K562 (cell line): ENCODE measurements around the gene C1orf116. TPM values are rescaled to one million over a fixed set of nuclear protein-coding genes. Genes with fewer than 3 reads are reported as not detected.
A peak's percentile ranks its signal among the peaks of the same experiment; 100 is the strongest.

Experiments used
- ATF1 ChIP-seq, 2 experiments: fragments of 450-650 bp in 1 of 2; IDR thresholded peaks; 2 replicates each; pipeline ENCODE4 v1.6.1; 2016; ENCODE audit warnings: missing compliant biosample characterization in 1 of 2, missing genetic modification characterization in 1 of 2
- ATF3 ChIP-seq, 2 experiments: fragments of 450-650 bp in 1 of 2; sonication (generic) in 1 of 2; formaldehyde crosslinking in 1 of 2; IDR thresholded peaks in 1 of 2; conservative IDR thresholded peaks in 1 of 2; 2 replicates each; pipeline versions ENCODE4 v1.6.1 to v1.8.1; 2016 to 2023; ENCODE audit warnings: mild to moderate bottlenecking in 2 of 2, moderate library complexity in 2 of 2, inconsistent platforms in 1 of 2, missing genetic modification reagents in 1 of 2
- CBX8 ChIP-seq: fragments of 200-600 bp; sonication (generic); IDR thresholded peaks from 2 replicates; pipeline ENCODE4 v1.6.1; 2012; ENCODE audit warnings: borderline replicate concordance, mixed run types, low read depth, mild to moderate bottlenecking, moderate library complexity, mixed read lengths, low read length, control low read depth, inconsistent platforms; ENCODE audit not compliant: poor library complexity, severe bottlenecking; ENCODE audit errors: extremely low read depth
- CC2D1A ChIP-seq: fragments of 450-650 bp; IDR thresholded peaks from 2 replicates; pipeline ENCODE4 v1.6.1; 2017; ENCODE audit warnings: mild to moderate bottlenecking
- CREB5 ChIP-seq: fragments of 250-450 bp; sonication (Bioruptor Pico); IDR thresholded peaks from 2 replicates; pipeline ENCODE4 v1.5.0; 2020; ENCODE audit warnings: mild to moderate bottlenecking
- CXXC5 ChIP-seq: fragments of 250-450 bp; sonication (Bioruptor Pico); IDR thresholded peaks from 2 replicates; pipeline ENCODE4 v1.8.0; 2022; ENCODE audit warnings: inconsistent platforms, mild to moderate bottlenecking, moderate library complexity
- ESRRB ChIP-seq: fragments of 250-450 bp; sonication (Bioruptor Pico); IDR thresholded peaks from 2 replicates; pipeline ENCODE4 v1.5.0; 2020; ENCODE audit warnings: mild to moderate bottlenecking, moderate library complexity, borderline replicate concordance
- KLF6 ChIP-seq: fragments of 250-450 bp; sonication (Bioruptor Pico); IDR thresholded peaks from 2 replicates; pipeline ENCODE4 v1.4.0; 2020; ENCODE audit warnings: mild to moderate bottlenecking, moderate library complexity, borderline replicate concordance
- MXI1 ChIP-seq: IDR thresholded peaks from 2 replicates; pipeline ENCODE4 v1.6.1; 2011; ENCODE audit warnings: low read depth, mild to moderate bottlenecking, improper control_type of control experiment, low read length
- MYBL2 ChIP-seq, 2 experiments: fragments of 450-650 bp in 1 of 2; sonication (generic) in 1 of 2; formaldehyde crosslinking in 1 of 2; IDR thresholded peaks; 2 replicates each; pipeline versions ENCODE4 v1.6.1 to v1.8.1; 2017 to 2022; ENCODE audit warnings: borderline replicate concordance in 1 of 2, inconsistent platforms in 1 of 2, low read depth in 1 of 2, mild to moderate bottlenecking in 1 of 2, missing genetic modification reagents in 1 of 2, moderate library complexity in 1 of 2
- NCOA6 ChIP-seq: fragments of 450-650 bp; IDR thresholded peaks from 2 replicates; pipeline ENCODE4 v1.6.1; 2017; ENCODE audit warnings: mild to moderate bottlenecking
- PHB ChIP-seq: fragments of 250-450 bp; sonication (Bioruptor Pico); IDR thresholded peaks from 2 replicates; pipeline ENCODE4 v1.5.0; 2021
- POLR2AphosphoS5 ChIP-seq: IDR thresholded peaks from 2 replicates; pipeline ENCODE4 v1.6.1; 2011; ENCODE audit warnings: mild to moderate bottlenecking, low read depth, low read length, moderate library complexity; ENCODE audit not compliant: control insufficient read depth, insufficient read depth
- PPARD ChIP-seq: fragments of 250-450 bp; sonication (Bioruptor Pico); IDR thresholded peaks from 2 replicates; pipeline ENCODE4 v1.8.0; 2022; ENCODE audit warnings: inconsistent platforms, mild to moderate bottlenecking, moderate library complexity
- PRMT5 ChIP-seq: sonication (generic); formaldehyde crosslinking; IDR thresholded peaks from 2 replicates; pipeline ENCODE4 v1.5.0; 2020; ENCODE audit warnings: missing genetic modification reagents
- RBFOX2 ChIP-seq: fragments of 200-400 bp; formaldehyde crosslinking; IDR thresholded peaks from 2 replicates; pipeline ENCODE4 v1.6.1; 2017; ENCODE audit warnings: low read depth, mild to moderate bottlenecking, low read length, moderate library complexity
- SRSF7 ChIP-seq: fragments of 200-400 bp; formaldehyde crosslinking; optimal IDR thresholded peaks from 2 replicates; pipeline ENCODE3; 2017; ENCODE audit warnings: mild to moderate bottlenecking, low read depth, low read length
- SUPT5H ChIP-seq: fragments of 450-650 bp; IDR thresholded peaks from 2 replicates; pipeline ENCODE4 v1.6.1; 2016
- TFAM ChIP-seq: fragments of 250-450 bp; sonication (Bioruptor Pico); conservative IDR thresholded peaks from 2 replicates; pipeline ENCODE4 v1.5.0; 2021; ENCODE audit warnings: mild to moderate bottlenecking, moderate library complexity
- VEZF1 ChIP-seq: fragments of 200-800 bp; sonication (Bioruptor generic); IDR thresholded peaks from 2 replicates; pipeline ENCODE4 v1.6.1; 2017; ENCODE audit warnings: missing genetic modification characterization, missing compliant biosample characterization
- ZNF586 ChIP-seq: fragments of 450-650 bp; formaldehyde crosslinking; conservative IDR thresholded peaks from 2 replicates; pipeline ENCODE4 v1.4.0; 2020; ENCODE audit warnings: mild to moderate bottlenecking, moderate library complexity
- ZNF589 ChIP-seq: fragments of 200-800 bp; sonication (Bioruptor generic); IDR thresholded peaks from 2 replicates; pipeline ENCODE4 v1.6.1; 2016; ENCODE audit warnings: low read depth, missing genetic modification characterization, missing compliant biosample characterization
- ZZZ3 ChIP-seq: fragments of 450-650 bp; IDR thresholded peaks from 2 replicates; pipeline ENCODE4 v1.6.1; 2016; ENCODE audit warnings: antibody characterized with exemption, mild to moderate bottlenecking, moderate library complexity
- polyA plus RNA-seq, 8 experiments: library from polyadenylated mRNA; depleted of rRNA in 4 of 8; stranded (reverse) in 5 of 8; unstranded in 3 of 8; fragments of >200 nt; fragmentation: Nextera tagmentation in 2 of 8; fragmentation: Illumina TruSeq in 1 of 8; extraction: Ambion mirVana in 2 of 8; extraction: Trizol in 1 of 8; gene quantifications; 2 replicates each; pipeline versions ENCODE4 v1.2.1 to v1.2.3, GENCODE V29; 2011 to 2014; ENCODE audit warnings: inconsistent platforms in 1 of 8, missing spikeins in 1 of 8
- total RNA-seq, 7 experiments: library from RNA; depleted of rRNA in 6 of 7; stranded (reverse); fragments of >200 nt in 6 of 7; fragmentation: Illumina TruSeq in 2 of 7; extraction: Trizol in 2 of 7; gene quantifications; 2 replicates each; pipeline versions ENCODE4 v1.2.1 to v1.2.3, GENCODE V29; 2011 to 2021; ENCODE audit warnings: low replicate concordance in 1 of 7

C1orf116 gene
- total and polyA plus RNA-seq, 9 of the 15 experiments (the other 6 are each of a cell fraction or from before 2014, with no cell fraction given) = 0.62 to 3.0 (median 0.95) TPM

GRCh38 chr1:207077470-207078377 lies 45.2 kb upstream of the C1orf116 start (continued):
- no peak for TF ChIP-seq MXI1
- TF ChIP-seq ZNF586 (CRISPR knock-in tag) = no peak
- no peak for TF ChIP-seq ZNF589 (CRISPR knock-in tag)
- no peak for TF ChIP-seq TFAM
- no peak for TF ChIP-seq ESRRB (CRISPR knock-in tag)
- no peak for TF ChIP-seq RBFOX2
- no peak for TF ChIP-seq ATF1 (CRISPR knock-in tag; IDR thresholded peaks at IDR 0.05)
- no peak for TF ChIP-seq ATF1 (tag; IDR thresholded peaks at IDR 0.05)
- TF ChIP-seq CC2D1A = peak; percentile 75
- TF ChIP-seq ZZZ3 = no peak; the same call in 1 of the 2 replicates
- TF ChIP-seq NCOA6 = no peak
- TF ChIP-seq KLF6 (CRISPR knock-in tag) = no peak
- TF ChIP-seq PPARD = no peak
- no peak for TF ChIP-seq POLR2AphosphoS5
- TF ChIP-seq VEZF1 (CRISPR knock-in tag) = peak; percentile 35; the same call in 1 of the 2 replicates
- TF ChIP-seq CREB5 (CRISPR knock-in tag) = no peak
- no peak for TF ChIP-seq MYBL2 (IDR thresholded peaks at IDR 0.05; ENCODE audit: low read depth)
- TF ChIP-seq MYBL2 (CRISPR knock-in tag; IDR thresholded peaks at IDR 0.05; ENCODE audit: borderline replicate concordance) = no peak
- TF ChIP-seq SRSF7 = no peak
- TF ChIP-seq CBX8 = no peak
- TF ChIP-seq CXXC5 (CRISPR knock-in tag) = no peak
- no peak for TF ChIP-seq ATF3 (IDR thresholded peaks at IDR 0.05)
- no peak for TF ChIP-seq ATF3 (CRISPR knock-in tag; conservative IDR thresholded peaks at IDR 0.05)
- no peak for TF ChIP-seq PRMT5 (CRISPR knock-in tag)
- no peak for TF ChIP-seq SUPT5H
- no peak for TF ChIP-seq PHB (CRISPR knock-in tag)
